ENCODE data around the gene ALDOA.
"Not testable (repeated sequence)": the region's sequence is repeated elsewhere in the genome, so short reads cannot be mapped to it uniquely, and the experiment has no call there.

The ALDOA gene

DNA sequence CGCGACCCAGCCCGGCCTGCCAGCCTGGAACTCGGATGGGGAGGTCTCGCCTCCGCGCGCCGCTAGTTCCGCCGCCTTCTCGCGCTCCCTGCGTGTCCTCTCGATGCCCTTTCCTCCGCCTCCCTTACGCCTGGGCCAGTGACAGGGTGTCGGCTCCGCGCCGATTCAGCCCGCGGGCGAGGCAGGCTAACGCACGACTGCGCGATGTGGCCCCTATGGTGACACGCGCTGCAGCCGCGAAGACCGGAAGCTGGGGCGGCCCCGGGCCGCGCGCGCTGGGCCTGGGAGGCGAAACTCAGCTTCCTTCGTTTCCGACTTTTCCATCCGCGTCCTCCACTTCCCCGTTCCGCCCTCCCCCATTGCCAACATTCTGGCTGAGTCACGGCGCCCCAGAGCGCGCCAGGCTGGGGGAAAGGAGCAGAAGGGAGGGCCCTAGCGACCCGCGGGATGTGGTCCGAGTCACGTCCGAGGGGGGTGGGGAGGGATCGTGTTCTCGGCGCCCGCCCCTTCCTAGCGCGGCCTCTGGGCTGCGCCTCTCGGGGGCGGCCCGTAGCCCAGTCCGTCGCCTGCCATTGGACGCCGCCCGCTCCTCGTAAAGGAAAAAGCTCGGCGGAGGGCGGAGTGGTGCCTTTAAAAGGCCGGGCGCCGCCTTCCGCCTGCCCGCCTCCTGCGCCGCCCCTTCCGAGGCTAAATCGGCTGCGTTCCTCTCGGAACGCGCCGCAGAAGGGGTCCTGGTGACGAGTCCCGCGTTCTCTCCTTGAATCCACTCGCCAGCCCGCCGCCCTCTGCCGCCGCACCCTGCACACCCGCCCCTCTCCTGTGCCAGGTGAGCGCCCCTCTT is at the start of gene ALDOA:
Gene ALDOA, plus strand, starts transcription at position 659 of the 841 bp plus-strand sequence. CDS start 1,138 bp downstream, outside the sequence.
- peak; percentile 86 to 90 for DNase-seq (ENCODE audit: low read depth in 2 of 2, low spot score in 1 of 2)

DNA sequence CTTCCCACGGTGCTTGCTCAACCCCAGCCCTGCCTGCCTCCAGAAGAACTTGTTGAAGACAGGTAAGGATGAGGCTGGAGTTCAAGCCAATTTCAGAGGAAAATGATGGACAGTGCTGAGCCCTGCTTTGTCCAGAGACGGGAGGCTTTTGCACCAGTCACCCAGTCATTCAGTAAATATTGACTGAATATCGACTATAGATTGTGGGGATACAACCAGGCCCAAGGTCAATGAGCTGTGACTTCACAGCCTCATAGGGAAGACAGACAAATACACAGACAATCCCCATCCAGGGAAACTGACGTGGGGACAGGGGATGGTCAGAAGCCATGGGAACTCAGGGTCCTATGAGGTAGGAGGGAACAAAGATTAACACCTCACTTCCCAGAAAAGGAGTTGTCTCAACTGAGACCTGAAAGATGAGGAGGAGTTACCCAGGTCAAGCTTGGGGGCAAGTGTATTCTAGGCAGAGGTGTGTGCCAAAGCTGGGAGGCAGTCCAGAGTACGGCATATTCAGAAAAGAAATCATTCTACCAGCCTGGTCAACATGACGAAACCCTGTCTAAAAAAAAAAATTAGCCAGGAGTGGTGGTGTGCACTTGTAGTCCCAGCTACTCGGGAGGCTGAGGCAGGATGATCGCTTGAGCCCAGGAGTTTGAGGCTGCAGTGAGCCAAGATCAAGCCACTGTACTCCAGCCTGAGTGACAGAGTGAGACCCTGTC is 48.8 kb upstream of the ALDOA start:
- DNase-seq (ENCODE audit: low read depth in 2 of 2, low spot score in 1 of 2) = no peak

DNA sequence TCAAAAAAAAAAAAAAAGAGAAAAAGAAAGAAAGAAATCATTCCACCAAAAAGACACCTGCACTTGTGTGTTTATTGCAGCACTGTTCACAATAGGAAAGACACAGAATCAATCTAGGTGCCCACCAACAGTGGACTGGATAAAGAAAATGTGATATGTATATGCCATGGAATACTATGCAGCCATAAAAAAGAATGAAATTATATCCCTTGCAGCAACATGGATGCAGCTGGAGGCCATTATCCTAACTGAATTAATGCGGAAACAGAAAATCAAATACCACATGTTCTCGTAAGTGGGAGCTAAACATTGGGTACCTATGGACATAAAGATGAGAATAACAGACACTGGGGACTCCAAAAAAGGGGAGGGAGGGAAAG is 48.3 kb upstream of the ALDOA start:
- DNase-seq (ENCODE audit: low read depth in 2 of 2, low spot score in 1 of 2) = no peak

DNA sequence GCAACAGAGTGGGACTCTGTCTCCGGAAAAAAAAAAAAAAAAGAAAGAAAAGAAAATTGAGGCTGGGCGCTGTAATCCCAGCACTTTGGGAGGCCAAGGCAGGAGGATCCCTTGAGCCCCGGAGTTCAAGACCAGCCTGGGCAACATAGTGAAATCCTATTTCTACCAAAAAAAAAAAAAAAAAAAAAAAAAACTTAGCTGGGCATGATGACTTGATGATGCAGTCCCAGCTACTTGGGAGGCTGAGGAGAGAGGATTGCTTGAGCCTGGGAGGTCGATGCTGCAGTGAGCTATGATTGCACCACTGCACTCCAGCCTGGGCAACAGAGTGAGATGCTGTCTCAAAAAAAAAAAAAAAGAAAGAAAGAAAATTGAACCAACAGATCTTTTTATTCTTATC is 47.6 kb upstream of the ALDOA start:
- DNase-seq (ENCODE audit: low read depth in 2 of 2, low spot score in 1 of 2) = not testable (repeated sequence)

DNA sequence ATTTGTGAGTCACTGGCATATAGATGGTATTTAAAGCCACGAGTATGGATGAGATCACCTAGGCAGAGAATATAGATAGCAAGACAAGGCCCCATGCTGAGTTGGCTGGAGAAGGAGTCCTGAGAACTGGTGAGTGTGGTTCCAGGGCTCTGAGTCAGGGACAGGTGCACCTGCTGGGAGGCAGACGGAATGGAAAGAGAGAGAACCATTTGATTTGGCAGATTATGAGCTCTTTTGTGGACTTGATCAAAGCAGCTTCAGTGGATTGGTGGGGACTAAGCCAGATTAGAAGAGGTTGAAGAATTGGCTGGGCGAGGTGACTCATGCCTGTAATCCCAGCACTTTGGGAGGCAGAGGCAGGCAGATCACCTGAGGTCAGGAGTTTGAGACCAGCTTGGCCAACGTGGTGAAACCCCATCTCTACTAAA is 46.8 kb upstream of the ALDOA start:
- no peak for DNase-seq (ENCODE audit: low read depth in 2 of 2, low spot score in 1 of 2)

DNA sequence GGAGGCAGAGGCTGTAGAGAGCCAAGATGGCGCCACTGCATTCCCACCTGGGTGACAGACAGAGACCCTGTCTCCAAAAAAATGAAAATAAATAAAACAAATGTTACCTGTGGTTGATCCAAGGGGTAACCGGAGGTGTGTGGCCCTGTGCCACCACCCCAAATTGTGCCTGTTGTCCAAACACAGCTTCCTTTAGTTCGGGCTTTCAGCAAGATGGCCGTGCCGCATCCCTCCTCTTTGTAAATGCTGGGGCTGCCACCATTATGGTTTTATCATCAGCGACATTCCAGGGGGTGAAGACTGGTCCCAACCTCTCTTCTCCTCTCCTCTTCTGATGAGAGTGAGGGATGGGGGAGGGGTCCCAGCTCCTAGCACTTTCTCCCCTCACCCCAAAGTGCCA is 42.7 kb upstream of the ALDOA start, which contains the start of gene C16orf92:
Gene C16orf92, plus strand, starts transcription at position 312 of the 400 bp plus-strand sequence. CDS start 143 bp downstream, outside the sequence.
- no peak for DNase-seq (ENCODE audit: low read depth in 2 of 2, low spot score in 1 of 2)

DNA sequence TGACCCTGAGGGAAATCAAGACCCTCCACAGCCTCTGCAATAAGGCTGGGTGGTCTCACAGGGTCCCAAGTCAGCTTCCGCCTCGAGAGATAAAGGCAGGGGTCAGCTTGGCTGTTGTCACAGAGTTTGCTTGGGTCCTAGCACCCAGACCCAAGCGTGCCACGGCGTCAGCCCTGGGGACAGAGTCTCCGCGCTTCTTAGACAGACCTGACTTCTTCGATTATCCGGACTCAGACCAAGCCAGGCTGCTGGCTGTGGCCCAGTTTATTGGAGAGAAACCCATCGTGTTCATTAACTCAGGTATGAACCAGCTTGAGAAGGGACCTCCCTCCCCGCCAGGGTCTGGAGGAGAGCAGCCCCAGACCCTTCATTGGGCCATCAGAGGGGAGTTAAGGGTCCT is 42.0 kb upstream of the ALDOA start:
- no peak for DNase-seq (ENCODE audit: low read depth in 2 of 2, low spot score in 1 of 2)

DNA sequence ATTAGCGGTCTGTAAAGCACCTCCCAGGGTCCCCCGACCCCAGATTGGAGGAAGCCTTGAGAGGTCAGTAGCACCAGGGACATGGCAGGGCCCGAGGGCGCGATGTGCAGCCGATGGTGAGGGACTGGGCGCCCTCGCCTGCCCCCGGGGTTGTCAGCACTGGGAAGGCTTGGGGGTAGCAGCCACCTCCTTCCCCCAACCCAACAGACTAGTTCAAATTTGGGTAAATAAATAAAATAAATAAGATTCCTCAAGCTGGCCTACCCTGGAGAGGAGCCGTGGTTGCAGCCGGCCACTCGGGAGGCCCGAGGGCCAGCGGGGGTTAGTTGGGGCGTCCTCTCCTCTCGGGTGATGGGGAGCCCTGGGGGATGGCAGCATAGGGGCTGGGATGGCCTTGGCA is 41.1 kb upstream of the ALDOA start:
- DNase-seq (ENCODE audit: low read depth in 2 of 2, low spot score in 1 of 2) = no peak

DNA sequence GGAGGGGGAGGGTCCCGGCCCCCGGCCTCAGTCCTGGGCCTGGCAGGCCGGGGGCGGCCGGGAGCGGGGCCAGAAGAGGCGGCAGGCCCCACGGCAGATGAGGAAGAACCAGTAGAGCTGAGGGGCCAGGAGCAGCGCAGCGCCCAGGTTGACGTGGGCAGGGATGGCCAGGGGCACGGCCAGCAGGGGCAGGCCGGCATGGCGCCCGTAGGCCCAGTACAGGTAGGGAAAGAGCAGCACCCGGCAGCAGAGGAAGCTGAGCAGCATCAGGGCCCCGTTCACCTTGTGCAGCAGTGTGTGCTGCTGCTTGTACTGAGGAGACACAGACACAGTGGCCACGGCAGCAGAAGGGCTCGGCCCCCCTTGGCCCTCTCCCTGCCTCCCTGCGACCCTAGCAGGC is 40.4 kb upstream of the ALDOA start:
- no peak for DNase-seq (ENCODE audit: low read depth in 2 of 2, low spot score in 1 of 2)

DNA sequence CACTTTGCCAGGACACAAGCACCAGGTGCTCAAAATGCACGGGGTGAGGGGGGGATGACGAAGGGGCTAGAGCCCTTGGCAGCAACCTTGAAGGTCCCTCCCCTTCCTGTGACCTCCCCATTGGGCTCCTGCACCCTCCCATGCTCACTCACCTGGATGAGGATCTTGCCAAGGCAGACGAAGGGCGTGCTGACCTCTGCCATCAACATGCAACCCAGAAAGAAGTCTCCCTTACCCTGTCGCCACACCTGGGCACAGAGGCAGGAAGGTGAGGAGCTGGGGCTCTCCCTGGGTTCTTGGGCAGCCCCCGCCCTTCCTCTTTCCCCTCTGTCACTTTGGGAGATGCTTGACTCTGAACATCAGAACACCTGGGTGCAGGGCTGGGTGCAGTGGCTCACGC is 40.0 kb upstream of the ALDOA start:
- no peak for DNase-seq (ENCODE audit: low read depth in 2 of 2, low spot score in 1 of 2)

DNA sequence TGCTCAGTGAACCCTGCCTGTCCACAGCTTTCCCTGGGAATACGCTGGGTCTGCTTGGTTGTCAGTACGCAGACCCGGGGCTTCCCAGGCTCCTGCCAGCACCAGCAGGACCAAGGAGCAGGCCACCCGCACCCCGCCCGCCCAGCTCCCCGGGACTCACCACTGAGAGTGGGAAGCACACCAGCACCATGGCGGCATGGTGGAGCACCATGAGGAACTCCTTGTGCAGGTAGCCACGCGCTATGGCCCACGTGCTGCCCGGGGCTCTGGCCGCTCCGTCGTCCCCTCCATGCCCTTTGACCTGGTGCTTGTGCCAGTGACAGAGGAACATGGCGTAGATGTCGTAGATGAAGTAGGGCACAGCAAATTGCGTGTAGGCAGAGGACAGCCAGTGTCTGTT is 39.1 kb upstream of the ALDOA start:
- DNase-seq (ENCODE audit: low read depth in 2 of 2, low spot score in 1 of 2) = no peak

DNA sequence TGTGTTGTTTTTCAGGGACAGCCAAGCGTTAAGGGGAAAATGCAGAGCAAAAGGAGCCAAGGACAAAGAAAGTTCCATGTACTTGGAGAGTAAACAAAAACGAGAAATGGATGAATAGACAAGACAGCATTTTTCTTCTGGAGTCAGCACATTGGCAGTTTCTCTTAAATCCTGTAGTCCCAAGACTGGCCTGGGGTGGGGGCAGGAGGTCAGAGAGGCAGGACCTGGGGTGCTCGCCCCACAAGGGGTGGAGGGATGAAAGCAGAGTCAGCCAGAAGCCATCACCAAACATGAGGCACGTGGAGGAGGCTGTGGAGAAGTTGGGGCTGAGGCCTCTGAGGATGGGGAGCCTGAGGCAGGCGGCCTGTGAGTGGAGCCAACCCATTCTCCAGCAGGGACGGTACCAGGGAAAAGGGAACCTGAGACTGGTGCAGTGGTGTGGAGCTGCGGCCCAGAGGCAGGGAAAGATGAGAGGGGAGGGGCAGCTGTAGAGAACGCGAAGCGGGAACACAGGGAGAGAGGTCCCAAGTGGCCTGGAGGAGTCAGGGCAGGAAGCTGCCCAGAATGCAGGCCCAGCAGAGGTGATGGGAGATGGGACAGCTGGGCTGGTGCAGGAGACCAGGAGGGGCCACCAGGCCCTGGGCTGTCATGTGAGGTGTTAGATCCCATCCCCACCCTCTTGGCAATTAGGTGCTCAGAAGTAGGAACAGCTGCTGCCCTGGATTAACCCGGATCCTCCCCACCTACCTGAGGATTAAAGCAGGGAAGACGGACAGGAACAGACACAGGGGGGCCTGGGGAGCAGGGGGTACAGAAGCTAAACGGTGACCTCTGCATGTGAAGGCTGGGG is 37.7 kb upstream of the ALDOA start:
- DNase-seq (ENCODE audit: low read depth in 2 of 2, low spot score in 1 of 2) = no peak

DNA sequence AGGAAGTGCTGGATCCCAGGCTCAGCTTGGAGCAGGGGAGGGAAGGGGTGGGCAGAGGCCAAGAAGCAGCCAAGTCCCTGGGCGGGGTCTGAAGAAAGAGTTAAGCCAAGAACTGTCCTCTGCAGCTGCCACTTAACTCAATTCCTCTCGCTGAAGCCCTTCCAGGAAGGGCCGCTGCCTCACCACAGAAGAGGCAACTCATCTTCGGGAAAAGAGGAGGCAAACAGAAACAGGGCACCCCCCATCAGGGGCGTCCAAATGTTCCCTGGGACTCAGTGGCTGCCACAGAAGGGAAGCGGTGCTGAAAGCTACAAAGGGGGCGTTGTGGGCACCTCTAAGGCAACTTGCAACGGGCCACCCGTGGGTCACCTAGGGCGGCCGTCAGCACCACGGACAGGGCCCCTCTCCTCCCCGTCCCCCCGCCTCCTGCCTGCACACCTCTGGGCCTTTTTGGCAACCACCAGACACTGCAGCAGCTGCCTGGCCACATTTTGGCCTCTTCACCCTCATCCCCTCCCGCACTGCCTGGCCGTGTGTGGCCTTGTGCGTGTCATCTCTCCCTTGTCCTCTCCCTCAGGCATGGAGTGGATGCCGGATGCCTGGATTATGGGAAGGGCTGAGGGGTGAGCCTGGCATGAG is 37.0 kb upstream of the ALDOA start:
- no peak for DNase-seq (ENCODE audit: low read depth in 2 of 2, low spot score in 1 of 2)

DNA sequence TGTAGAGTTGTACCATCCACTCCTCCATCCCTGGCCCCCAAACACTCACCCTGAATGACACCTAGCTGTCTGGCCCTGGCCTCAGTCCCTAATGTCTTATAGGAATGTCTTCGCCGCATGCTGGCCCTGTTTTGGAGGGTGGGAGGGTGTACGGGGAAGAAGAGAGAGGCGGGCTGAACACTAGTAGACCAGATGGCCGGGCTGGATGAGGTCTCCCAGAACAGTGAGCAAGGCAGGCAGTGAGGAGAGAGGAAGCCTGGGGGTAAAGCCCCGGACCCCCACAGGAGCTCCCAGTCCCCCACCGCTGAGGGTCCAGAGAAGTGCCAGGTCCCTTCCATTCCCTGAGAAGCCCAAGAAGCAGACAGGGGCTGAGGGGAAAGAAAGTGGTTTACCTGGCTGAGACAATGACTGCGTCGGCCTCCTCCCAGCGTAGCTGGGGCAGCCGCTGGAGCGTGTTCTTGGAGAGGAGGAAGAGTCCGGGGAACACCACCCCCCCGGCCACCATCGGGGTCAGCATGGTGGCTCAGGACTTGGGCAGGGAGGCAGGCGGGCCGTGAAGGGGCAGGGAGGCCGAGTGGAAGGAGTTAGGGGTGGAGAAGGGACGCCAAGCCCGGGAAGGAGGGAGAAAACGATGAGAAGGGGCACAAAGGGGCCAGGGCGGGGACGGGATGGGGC is 35.4 kb upstream of the ALDOA start:
- DNase-seq (ENCODE audit: low read depth in 2 of 2, low spot score in 1 of 2) = no peak

DNA sequence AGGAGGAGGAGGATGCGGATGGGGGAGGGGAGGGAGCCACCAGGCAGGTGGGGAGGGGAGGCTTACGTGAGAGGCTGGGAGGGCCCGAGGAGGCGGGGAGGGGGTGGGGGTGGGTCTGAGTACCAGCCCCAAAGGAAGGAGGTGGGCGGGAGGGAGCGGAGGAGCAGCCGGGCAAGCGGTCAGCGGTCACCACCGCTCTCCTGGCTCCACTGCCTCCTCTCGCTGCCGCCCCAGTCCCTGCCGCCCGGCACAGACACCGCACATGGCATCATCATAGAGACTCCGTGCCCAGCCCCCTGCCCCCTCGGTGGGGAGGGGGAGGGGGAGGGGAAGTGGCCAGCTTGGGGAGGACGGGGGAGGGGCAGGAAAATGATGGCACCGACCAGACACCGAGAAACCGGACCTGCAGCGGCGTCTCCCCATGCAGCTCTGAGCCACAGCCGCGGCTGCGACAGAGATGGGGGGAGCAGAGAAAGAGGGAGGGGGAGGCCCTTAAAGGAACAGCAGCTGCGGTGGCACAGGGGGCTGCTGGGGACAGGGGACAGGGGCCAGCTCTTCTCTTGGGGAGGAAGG is 34.6 kb upstream of the ALDOA start, which contains the start of gene TLCD3B:
Gene TLCD3B, minus strand, starts transcription at position 431 of the 573 bp plus-strand sequence. CDS start 744 bp downstream, outside the sequence.
- no peak for DNase-seq (ENCODE audit: low read depth in 2 of 2, low spot score in 1 of 2)

DNA sequence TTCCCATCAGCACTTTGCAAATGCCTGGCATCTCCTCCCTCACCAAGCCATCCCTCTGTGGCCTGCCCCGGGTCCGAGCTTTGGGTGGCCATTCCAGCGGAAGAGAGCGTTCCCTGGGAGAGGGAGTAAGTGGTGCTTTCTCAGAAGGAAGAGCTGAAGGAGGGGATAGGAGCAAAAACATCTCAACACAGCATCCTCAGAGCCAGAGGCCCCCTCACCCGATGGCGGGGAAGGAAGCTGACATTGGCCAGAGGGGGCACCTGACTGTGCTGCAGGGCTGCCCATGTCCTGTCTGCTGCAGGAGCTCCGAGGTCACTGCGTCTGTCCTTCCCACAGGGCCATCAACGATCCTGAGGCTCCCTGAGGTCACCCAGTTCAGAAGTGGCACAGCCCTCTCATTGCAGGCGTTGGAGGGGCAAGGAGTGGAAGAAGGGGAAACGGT is 34.1 kb upstream of the ALDOA start:
- DNase-seq (ENCODE audit: low read depth in 2 of 2, low spot score in 1 of 2) = no peak

DNA sequence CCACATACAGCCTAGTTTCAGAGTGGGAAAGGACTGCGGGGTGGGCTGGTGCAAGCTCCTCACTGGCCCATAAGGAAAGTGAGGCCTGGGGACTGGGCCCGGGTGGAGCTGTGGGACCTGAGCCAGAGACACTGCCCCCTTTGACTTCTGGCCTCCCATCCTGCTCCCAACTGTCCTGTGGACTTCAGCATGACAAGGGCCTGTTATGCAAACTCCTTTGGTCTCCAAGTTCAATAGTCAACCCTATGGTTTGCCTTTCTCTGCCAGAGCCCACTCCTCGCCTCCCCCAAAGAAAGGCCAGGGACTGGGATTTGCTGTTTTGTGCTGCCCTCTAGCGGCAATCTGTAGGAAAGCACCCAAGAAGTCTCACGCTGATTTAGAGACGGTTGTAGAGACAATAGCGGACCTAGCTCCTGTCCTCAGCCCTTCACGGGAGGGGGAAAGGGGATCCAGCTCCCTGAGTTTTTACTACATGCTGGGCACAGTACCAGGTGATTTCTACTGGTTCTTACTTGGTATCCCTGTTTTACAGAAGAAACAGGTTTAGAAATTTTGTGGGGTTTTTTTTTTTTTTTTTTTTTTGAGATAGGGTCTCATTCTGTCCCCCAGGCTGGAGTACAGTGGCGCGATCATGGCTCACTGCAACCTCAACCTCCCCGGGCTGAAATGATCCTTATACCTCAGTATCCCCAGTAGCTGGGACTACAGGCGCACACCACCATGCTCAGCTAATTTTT is 33.3 kb upstream of the ALDOA start:
- peak in 1 of 2 donors; percentile 28 for DNase-seq (ENCODE audit: low read depth in 2 of 2, low spot score in 1 of 2)

DNA sequence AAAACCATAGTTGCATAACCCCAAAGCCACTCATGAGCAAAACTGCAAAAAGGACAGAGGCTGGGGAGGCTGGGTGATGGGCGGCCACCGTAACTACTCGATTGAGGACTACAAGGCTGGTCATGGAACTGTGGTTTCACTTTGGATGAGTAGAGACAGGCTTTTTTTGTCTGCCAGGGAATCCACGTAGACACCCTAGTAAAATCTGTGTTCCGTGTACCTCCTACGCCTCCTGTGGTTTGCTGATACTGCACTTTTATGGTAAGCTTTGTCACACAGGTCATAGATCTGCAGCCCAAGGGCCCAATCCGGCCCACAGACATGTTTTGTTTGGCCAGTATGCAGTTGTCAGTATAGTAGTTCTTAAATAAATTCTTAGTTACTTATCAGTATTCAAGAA is 32.3 kb upstream of the ALDOA start:
- no peak for DNase-seq (ENCODE audit: low read depth in 2 of 2, low spot score in 1 of 2)

DNA sequence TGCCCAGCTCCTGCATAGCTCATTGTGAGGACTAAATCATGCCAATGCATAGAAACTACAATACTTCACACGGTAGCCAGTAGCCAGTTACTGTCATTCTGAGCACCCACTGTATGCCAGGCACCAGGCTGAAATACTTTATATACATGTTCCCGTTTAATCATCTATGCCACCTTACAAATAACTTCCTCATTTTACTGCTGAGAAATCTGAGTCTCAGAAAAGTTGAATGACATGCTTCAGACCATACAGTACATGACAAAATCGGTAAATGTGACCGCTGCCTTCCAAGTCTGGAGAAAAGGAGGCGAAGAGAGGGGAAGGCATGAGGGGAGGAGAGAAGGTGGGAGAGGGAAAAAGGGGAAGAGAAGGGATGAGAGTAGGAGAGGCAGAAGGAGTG is 25.3 kb upstream of the ALDOA start:
- DNase-seq (ENCODE audit: low read depth in 2 of 2, low spot score in 1 of 2) = no peak
